GM19463 (cell line): ENCODE results near the gene RTN4.
"Not testable (repeated sequence)": the region's sequence is repeated elsewhere in the genome, so short reads cannot be mapped to it uniquely, and the experiment has no call there.

Source experiments
- ATAC-seq: cut with Tn5 transposase; IDR thresholded peaks from one replicate; pipeline ENCODE4 v1.9.1; 2021; ENCODE audit warnings: mild to moderate bottlenecking, moderate library complexity; ENCODE audit not compliant: unreplicated experiment

The RTN4 gene

DNA sequence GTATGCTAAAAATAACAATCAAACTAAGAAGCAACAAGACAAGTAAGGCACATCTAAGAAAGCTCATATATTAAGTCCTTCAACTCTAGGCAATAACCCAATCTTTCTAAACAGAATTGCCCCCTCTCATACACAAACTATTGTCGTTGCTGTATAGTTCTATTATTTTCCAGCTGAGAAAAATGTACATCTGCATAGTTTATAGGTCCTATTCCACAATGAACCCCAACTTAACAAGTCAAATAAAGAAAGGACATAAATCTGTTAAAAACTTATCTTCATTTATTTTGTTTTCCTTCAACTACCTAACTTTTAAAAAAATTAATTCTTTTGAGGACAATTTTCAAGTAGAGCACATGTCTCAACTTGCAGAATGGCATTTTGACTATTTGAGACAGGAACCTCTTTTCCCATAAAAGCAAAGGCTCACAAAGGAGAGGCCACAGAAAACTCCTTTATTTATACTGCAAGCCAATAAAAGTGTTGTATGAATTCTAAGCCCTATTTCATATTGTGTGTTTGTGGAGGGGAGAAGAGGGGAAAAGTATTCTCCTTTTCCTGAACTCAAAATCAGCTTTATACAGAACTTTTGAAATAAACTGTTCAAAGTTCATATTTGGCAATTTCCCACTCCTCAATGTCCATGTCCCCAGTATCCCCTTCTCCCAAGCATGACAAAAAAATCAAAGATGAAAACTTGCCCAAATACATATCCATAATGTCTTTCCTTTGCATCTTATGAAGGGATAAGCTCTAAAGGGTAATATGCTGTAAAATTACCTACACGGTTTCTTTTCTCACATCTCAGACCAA lies 37.4 kb downstream of the RTN4 start:
- ATAC-seq: no peak

DNA sequence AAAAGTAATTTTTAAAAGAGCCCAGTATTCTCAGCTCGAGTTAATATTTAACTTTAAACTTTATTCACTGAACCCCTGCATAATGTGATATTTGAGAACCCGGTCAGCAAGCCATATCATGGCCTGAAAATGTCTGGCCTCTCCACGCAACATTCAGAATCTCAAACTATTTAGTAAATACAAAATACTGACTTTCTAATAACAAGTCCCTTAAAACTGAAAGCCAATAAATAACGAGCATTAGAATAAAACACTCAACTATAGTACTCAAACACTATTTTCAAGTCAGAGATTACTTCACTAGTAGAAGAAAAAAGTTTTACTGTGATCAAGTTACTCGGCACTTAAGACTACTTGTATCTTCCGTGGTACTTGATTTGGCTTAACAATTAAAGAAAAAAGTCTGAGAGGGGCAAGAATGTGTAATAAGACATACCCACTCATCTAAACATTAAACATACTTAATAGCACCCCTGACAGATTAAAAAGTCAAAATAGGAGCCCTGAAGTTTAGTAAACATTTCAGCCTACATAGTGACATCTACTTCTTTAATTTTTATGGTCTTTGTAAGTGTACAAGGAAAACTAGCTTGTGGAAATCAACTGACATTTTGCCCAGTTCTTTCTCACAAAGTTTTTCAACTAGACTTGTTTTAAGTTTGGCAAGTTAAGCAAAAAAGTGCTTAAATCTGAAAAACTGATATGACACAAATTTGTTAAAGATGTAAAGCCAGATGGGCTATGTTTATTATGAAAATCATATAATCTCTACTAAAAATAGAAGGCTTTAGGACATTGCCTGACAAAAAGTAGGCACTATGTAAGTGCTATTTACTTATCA lies 38.2 kb downstream of the RTN4 start:
- ATAC-seq: no peak

DNA sequence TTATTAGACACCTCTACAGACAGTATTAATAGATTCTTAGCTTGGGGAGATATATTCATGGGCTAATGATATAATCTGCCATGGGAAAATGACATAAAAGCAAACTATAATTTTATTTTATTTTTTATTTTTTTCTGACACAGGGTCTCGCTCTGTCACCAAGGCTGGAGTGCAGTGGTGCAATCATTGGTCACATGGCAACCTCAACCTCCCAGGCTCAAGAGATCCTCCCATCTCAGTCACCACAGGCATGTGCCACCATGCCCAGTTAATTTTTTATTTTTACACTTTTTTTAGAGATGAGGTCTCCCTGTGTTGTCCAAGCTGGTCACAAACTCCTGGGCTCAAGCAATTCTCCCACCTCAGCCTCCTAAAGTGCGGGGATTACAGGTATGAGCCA lies 39.3 kb downstream of the RTN4 start:
- no peak for ATAC-seq

DNA sequence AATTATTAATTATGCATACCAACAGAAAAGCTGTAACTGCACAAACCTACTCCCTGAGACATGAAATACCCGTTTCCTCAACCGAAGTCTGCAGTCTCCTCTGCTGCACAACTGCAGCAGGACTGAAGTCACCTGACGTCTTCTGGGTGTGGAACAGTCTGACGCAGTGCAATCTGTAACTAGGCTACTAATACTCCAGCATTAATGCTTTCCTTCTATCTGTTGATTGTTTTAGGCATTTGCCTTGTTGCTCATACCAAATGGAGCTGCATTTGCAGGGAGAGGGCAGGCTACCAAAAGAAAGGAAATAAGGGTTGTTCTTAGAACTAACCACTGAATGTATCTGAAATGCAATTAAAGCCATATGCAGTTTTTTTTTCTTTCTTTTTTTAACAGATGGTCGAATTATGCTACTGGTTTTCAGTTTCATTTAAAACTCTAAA lies 40.1 kb downstream of the RTN4 start:
- ATAC-seq: peak; percentile 94

DNA sequence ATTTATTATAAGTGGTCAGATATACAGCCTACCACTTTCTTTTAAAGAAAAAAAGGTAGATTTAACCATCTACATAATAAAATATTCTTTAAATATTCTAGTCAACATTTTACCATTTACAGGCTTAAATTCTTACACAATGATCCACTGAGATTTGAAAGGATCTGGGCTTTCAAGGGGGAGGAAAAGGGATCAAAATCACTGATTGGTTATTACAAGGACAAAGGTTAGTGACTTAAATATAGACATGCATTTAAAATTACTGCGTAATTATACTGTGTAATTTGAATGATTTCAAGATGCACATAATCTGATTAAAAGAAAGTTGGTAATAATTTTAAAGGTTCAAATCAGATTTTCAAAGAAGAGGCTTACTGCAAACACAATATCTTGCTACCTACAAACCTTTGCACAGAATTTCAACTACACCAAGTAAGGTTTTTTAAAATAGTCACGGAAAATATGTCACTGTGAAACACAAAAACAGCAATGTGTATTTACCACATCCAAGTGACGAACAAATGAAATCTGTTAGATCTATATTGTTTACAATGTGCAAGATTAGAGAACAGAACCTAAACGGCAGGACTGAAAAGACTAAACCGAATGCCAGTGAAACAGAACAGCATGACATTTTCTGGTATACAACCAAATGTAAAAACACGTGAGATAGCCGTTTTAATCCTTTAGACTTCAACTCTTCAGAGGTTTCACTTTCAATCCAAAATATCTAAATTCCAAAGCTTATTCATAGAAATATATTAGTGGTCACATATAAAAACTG lies 40.8 kb downstream of the RTN4 start:
- peak; percentile 3 for ATAC-seq

DNA sequence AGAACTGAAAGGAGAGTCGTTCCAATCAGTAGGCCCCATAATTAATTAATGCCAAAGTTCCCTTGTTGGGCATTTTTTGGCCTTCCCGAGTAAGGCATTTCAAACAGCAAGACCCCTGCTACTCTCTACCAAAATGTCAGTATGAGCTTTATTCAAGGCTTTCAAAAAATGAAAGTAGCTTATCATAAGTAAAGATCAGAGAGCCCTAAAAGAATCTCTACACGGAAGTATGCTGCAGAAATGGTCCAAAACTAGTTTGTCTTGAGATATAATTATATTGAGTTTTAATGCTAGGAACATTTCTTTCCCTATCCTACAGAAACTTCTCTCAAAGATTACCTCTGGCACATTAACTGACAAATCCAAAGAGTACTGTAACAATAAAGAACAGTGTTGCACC lies 43.9 kb downstream of the RTN4 start:
- ATAC-seq: no peak

DNA sequence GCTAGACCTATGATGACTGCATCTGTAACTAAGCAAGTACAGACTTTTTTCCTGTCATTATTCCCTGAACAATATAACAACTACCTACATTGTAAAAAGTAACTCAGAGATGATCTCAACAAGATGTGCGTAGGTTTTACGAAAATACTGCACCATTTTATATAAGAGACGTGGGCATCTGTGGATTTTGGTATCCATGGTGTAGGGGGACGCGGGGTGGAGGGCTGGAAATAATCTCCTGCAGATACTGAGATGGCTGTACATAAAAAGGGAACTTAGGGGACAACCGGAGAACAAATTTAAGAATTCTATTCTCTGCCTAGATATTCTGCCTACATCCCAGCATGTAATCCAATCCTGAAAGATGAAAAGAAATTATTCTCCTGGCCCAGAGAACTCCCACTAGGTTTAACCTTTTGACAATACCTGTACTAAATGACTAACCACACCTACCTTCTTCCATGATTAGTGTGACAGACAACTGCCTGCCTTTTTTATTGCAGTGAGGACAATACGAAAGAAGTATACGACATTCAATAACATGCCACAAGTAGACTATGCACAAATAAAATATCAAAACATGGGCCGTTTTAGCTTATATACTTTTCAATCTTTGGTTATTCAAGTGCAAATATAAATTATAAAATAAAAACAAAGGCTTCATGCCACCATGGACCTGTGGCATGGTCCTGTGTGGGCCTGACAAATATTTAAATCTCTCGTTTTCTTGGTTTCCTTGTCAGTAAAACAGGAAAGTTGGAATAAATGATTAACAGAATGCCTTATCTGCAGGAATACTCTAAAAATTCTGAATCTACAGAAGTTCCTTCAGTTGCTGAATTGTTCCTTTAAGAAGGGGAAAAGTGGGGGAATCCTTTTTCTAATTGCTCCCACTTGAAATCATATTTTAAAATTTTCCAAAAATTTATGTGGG lies 46.3 kb downstream of the RTN4 start:
- no peak for ATAC-seq

DNA sequence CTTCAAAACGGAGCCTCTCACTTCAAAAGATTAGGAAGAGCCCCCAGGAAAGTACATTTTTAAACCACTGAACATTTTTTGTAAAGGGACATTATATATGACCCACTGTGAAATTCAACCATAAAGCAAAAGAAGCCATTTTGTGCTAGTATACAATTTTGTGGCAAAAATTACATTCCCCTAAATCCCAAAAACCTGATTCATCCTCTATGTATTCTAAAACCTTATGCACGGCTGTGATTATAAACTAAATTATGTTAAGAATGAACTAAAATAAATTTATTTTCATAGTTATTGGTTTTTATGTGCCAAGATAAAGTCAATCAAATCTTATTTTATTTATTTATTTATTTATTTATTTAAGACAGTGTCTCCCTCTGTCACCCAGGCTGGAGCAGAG lies 48.5 kb downstream of the RTN4 start:
- no peak for ATAC-seq

DNA sequence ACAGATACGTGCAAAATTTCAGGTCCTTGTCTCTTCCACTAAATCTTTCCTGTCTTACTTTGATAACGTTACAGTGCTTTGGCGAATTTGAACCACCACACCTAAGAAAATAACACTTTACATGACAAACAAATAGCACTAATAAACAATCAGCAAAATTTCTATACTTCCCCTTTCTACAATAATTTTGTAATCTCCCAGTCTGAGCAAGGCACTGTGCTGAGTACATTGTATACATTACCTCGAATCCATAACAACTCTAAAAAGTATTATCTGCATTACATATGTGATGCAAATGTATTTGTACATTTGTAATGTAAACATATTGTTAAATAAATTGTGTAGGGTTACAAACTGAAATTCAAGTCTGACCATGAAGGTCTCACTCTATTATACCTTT lies 49.9 kb downstream of the RTN4 start:
- no peak for ATAC-seq

DNA sequence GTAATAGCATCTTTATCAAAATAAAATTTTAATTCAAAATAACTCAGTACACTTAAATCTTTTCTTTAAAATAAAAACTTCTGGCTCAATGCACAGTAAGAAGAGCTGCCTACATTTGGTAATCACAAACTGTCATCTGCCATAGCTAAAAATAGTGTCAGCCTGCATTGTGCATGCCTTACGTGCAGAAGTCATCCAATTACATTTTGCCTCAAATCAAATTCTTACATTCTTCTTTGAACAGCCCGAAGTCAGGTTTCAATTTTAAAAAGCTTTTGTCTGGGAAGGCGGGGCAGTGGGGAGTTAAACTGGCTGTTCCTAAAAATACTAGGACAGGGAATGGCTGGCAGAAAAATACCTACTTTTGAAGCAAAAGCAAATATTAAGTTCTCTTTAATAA lies 51.1 kb downstream of the RTN4 start:
- ATAC-seq: no peak

DNA sequence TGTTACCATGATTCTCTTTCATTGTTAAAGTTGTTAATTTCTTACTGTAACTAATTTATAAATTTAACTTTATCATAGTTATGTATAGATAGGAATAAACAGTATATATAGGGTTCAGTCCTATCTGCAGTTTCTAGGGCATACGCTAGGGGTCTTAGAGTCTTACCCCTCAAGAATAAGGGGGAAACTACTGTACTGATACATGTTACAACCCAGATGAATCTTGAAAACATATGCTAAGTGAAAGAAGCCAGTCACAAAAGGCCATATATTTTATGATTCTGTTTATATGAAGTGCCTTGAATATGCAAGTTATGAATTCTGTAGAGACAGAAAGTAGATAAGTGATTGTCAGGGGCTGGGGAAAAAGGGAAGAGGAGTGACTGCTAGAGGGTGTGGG lies 52.4 kb downstream of the RTN4 start:
- no peak for ATAC-seq

DNA sequence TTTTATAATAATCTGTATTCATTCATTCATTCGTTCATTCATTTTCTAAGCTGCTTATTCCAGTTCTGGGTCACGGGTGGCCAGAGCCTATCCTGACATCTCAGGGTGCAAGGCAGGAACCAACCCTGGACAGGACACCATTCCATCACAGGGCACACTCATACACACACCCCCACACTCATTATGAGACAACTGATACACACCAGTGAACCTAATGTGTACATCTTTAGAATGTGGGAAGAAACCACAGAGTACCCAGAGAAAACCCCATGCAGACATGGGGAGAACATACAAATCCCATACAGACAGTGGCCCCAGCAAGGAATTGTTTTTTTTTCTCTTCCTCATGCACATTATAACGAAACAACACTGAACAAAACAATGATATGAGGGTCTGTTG lies 54.7 kb downstream of the RTN4 start:
- peak; percentile 74 for ATAC-seq

DNA sequence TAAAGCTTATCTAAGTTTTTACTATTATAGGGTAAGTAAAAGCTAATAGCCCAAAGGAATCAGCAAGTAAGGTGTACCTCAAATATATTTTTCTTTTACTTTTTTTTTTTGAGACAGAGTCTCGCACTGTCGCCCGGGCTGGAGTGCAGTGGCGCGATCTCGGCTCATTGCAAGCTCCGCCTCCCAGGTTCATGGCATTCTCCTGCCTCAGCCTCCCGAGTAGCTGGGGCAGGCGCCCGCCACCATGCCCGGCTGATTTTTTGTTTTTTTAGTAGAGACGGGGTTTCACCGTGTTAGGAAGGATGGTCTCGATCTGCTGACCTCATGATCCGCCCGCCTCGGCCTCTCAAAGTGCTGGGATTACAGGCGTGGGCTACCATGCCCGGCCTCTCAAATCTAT lies 59.6 kb downstream of the RTN4 start:
- not testable (repeated sequence) for ATAC-seq

DNA sequence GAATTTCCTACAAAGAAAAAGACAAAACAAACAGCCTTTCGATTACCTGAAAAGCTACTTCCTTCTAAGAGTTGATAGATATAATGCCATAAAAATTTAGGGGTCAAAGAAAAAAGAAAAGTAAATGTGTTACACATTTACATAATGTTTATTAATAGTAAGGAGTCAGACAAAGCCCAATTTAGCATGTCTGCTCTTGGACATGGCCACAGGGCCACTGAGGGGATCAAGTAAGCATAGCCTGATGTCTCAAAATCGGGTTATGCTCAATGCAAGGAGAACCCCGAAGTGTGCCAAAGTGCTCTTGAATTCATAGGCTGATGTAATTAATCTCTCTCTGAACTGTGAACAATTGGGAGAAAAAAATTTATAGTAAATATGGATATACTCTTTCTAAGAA lies 61.6 kb downstream of the RTN4 start:
- ATAC-seq: no peak

DNA sequence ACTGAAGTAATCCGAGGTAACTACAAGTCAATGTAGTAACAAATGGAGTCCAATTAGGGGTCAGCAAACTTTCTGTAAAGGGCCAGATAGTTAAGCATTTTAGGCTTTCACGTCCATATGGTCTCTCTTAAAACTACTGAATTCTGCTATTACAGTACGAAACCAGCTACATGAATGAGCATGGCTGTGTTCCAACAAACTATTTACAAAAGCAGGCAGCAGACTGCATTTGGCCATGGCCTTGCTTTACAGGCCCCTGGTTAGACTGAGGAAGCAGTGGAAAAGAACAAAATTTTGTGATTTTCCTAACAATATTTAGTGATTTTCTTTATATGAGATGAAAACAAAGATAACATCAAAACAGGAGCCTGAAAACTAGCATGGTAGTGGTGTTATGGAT lies 64.0 kb downstream of the RTN4 start:
- ATAC-seq: no peak

DNA sequence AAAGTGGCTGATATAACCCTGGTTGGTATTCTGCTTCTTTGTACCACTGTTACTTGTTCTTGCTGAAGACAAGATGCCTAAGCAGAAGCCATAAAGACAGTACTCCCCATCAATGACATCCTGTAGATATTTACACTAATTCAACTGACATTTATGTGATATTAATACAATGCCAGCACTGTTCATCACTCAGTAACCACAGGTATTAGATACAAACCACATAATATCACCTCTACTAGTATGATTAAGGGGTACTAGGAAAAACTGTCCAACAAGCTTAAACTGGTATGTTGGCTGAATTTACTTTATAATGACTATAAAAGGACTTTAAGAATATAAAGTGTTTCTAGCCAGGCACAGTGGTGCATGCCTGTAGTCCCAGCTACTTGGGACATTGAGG lies 65.8 kb downstream of the RTN4 start:
- ATAC-seq: no peak

DNA sequence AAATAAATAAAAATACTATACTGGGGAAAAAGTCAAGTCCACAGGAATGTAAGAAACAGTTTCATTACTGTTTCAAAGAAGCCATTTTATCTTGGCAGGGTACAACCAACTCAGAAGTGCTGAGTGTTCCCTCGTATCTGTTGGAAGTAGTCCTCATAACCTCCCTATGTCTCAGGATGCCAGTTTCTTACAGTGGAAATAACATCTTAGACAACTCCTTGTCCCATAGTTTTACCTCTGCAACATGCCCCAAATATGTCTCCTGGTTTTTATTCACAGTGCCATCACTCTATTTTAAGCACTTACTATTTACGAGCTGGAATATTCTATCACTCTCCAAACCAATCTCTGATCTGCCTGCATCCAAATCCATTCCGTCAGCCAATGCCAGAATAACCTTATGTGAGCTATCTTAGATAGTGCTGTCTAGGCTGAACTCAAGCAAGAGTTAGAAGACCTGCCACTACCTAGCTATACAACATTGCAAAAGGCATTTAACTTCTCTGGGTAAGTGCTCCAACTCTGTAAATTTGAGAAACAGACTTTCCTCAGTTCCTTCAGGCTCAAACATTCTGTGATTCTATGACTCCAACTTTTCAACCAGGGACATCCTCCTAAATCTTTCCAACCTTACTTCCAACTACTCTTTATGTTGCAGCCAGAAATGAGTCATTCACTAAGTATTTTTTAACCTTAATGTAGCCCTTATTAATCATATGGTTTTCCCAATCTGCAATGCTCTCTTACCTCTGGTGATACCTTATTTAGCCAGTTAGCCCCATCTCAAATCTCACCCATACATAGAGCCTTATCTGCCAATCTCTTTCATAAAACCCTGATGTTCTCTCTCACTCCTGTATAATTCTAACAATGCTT lies 66.7 kb downstream of the RTN4 start:
- ATAC-seq: no peak

DNA sequence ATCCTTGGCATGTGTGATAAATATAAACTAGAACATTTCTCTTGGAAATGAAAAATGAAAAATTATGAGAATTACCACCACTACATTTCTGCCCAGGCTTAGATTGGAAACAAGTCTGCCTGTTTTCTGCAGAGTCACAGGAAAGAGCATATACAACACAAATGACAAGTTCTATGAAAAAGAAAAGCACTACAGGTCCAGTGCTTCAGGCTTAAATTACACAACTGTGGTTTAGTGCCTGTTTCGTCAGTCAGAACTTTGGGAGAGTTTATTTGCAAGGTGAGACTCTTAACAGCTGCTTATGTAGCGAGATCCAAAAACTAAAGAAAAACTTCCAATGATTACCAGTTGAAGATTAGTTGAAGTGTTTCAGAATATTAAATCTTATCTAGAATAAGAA lies 68.9 kb downstream of the RTN4 start:
- no peak for ATAC-seq

DNA sequence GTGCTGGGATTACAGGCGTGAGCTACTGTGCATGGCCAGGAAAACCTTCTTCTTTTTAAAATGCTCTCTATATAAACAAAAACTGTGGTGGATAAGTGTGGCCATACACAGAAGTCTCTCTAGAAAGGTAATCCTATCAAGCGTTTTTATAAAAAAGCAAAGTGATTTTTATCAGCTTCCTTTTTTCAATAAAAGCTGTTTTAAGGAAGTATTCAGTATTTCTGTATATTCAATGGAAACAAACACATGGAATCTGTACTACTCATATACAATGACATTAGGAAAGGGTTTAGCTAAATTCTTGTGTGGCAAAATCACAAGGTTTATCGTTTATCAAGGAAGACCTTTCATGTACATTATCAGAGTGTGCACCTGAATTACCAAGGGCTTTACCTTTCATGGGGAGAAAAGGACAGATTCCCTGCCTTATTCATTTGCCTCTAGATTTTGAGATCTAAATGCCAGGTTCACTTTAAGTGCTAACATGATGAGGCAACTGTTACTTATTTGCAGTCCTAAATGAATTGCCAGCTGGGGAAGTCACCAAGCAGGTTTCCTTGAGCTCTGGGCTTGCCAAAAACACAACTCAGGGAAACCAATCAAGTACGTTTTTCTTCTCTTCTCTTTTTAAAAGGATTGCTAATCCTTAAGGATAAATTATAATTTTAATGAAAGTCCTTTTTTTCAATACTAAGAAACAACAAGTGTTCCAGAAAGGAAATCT lies 70.8 kb downstream of the RTN4 start:
- no peak for ATAC-seq
